ENCODE results near the gene TNFSF12.

TNFSF12 gene

GRCh38 chr17:7548585-7549400, at the start of gene TNFSF12:
TSS of gene TNFSF12 (plus strand) at chr17:7549058. CDS start at chr17:7549154, 96 bp downstream.
- no peak for DNase-seq (ENCODE audit: low read depth, low spot score)

- DNase-seq (ENCODE audit: low read depth, low spot score): no peak
Observed at GRCh38 chr17:7499161-7499560, 49.7 kb upstream of the TNFSF12 start.

- no peak for DNase-seq (ENCODE audit: low read depth, low spot score)
Observed at GRCh38 chr17:7501729-7502128, 47.1 kb upstream of the TNFSF12 start.

GRCh38 chr17:7502171-7502847, 46.5 kb upstream of the TNFSF12 start:
- DNase-seq (ENCODE audit: low read depth, low spot score): no peak

GRCh38 chr17:7502987-7503386, 45.9 kb upstream of the TNFSF12 start:
- no peak for DNase-seq (ENCODE audit: low read depth, low spot score)

- no peak for DNase-seq (ENCODE audit: low read depth, low spot score)
Observed at GRCh38 chr17:7503521-7503920, 45.3 kb upstream of the TNFSF12 start.

- no peak for DNase-seq (ENCODE audit: low read depth, low spot score)
Observed at GRCh38 chr17:7508145-7508544, 40.7 kb upstream of the TNFSF12 start.

- no peak for DNase-seq (ENCODE audit: low read depth, low spot score)
Observed at GRCh38 chr17:7508846-7509245, 40.0 kb upstream of the TNFSF12 start.

- no peak for DNase-seq (ENCODE audit: low read depth, low spot score)
Observed at GRCh38 chr17:7509937-7510336, 38.9 kb upstream of the TNFSF12 start.

- DNase-seq (ENCODE audit: low read depth, low spot score): no peak
Observed at GRCh38 chr17:7511108-7511507, 37.8 kb upstream of the TNFSF12 start.

- DNase-seq (ENCODE audit: low read depth, low spot score): no peak
Observed at GRCh38 chr17:7512105-7512504, 36.8 kb upstream of the TNFSF12 start.

- DNase-seq (ENCODE audit: low read depth, low spot score): no peak
Observed at GRCh38 chr17:7512824-7513540, 35.9 kb upstream of the TNFSF12 start.

- no peak for DNase-seq (ENCODE audit: low read depth, low spot score)
Observed at GRCh38 chr17:7513850-7514419, 34.9 kb upstream of the TNFSF12 start.

- DNase-seq (ENCODE audit: low read depth, low spot score): no peak
Observed at GRCh38 chr17:7515911-7516610, 32.8 kb upstream of the TNFSF12 start.

GRCh38 chr17:7523033-7523432, 25.8 kb upstream of the TNFSF12 start:
- peak; percentile 50 for DNase-seq (ENCODE audit: low read depth, low spot score)

GRCh38 chr17:7528842-7529241, 20.0 kb upstream of the TNFSF12 start:
- no peak for DNase-seq (ENCODE audit: low read depth, low spot score)

GRCh38 chr17:7530023-7530900, 18.6 kb upstream of the TNFSF12 start:
- DNase-seq (ENCODE audit: low read depth, low spot score): no peak

- DNase-seq (ENCODE audit: low read depth, low spot score): no peak
Observed at GRCh38 chr17:7538050-7538449, 10.8 kb upstream of the TNFSF12 start.

GRCh38 chr17:7538891-7539545, 9.8 kb upstream of the TNFSF12 start:
- no peak for DNase-seq (ENCODE audit: low read depth, low spot score)

GRCh38 chr17:7541074-7541621, 7.7 kb upstream of the TNFSF12 start:
- no peak for DNase-seq (ENCODE audit: low read depth, low spot score)
